NAMALWA (cell line): ENCODE measurements around the gene TMEM198.

Experiments
- DNase-seq: peaks from one replicate; pipeline ENCODE4 v3.0.0-alpha.2; 2015; ENCODE audit warnings: low spot score

The TMEM198 gene, protein sequence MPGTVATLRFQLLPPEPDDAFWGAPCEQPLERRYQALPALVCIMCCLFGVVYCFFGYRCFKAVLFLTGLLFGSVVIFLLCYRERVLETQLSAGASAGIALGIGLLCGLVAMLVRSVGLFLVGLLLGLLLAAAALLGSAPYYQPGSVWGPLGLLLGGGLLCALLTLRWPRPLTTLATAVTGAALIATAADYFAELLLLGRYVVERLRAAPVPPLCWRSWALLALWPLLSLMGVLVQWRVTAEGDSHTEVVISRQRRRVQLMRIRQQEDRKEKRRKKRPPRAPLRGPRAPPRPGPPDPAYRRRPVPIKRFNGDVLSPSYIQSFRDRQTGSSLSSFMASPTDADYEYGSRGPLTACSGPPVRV

DNA sequence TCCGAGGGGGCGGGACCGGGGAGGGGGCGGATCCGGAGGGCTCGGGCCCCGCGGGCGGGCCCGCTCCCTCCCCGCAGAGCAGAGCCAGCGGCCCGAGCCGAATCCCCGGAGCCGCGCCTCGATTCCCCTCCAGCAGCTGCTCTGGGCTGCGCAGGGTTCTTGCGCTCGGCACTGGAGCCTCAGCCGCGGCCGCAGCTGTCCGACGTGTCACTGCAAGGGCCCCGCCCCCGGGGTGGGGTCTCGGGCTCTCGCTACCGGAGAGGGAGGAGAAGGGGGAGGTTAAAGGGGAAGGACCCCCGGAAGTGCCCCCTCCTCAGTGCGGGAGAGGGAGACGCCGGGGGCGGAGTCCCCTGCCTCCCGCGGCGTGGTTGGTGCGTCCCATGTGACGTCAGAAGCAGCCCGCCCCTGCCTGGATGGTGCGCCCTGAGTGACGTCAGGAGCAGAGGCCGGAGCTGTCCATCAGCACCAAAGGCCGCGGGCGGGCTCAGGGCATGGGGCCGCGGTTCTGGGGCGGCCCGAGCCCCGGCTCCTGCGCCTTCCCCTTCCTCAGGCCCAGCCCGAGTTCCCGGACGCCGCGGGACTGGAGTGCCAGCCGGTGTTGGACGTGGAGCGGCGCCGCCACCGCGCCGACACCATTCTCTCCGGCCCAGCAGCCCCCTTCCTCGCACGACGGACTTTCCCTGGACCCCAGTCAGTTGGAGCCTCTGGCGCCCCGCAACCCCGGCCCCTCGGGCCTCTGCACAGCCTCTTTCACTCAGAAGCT is at the start of gene TMEM198, which contains the start of gene CHPF:
TSS of gene TMEM198 (plus strand) at position 433 of the 763 bp plus-strand sequence. CDS start 700 bp downstream, outside the sequence.
TSS of gene CHPF (minus strand) at position 214 of the 763 bp plus-strand sequence. CDS start 271 bp downstream, outside the sequence.
- DNase-seq, result peak; percentile 99

DNA sequence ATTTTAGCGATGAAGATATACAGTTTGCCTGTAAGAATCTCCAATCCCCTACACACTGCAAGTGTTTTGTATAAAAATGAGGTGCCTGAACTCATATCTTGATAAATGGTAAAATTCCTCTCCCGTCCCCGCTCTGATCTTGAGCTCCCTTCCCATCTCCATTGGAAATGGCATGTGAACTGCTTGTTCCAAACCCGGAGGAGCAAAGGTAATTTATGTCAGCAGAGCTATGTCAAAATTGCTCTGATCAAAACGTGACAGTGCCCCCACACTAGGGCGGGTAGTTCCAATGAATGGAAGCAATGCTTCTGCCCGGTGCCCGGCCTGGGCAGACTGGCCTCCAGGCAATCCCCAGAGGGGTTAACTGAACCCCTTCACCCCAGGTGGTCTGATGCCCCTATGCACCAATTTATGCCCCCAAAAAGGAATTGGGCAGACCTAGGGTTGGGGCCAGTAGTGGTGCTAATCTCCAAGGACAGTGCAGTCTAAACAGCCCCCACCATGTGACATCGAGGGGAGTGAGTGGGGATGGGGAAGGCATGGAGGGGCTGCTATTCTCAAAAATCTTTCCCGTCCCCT is 48.8 kb upstream of the TMEM198 start:
- no peak for DNase-seq

DNA sequence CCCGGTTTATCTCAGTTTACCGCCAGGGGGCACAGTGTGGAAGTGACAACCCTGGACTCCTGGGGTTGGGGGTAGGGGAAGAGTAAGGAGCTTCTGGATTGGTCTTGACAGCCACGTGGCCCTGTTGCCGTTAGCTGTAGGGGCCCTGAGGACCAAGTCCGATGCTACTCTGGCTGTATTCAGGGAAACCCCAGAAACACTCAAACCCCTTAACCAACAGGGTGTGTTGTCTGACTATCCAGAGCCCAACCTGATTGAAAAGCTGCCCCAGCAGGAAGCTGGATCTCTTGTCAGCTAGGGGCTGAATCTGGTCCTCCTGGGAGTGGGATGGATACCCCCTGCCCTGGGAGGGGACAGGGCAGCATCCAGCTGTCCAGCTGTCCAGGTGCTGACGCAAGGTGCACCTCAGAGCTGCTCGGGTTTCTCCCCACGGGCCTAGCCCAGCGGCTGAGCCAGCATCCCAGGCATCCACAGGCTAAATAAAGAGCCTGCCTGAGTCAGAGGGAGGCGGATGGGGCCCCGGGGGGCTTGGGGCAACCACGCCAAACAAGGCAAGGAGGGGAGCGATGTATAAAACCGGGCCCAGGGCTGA is 48.2 kb upstream of the TMEM198 start:
- DNase-seq, result peak; percentile 90

DNA sequence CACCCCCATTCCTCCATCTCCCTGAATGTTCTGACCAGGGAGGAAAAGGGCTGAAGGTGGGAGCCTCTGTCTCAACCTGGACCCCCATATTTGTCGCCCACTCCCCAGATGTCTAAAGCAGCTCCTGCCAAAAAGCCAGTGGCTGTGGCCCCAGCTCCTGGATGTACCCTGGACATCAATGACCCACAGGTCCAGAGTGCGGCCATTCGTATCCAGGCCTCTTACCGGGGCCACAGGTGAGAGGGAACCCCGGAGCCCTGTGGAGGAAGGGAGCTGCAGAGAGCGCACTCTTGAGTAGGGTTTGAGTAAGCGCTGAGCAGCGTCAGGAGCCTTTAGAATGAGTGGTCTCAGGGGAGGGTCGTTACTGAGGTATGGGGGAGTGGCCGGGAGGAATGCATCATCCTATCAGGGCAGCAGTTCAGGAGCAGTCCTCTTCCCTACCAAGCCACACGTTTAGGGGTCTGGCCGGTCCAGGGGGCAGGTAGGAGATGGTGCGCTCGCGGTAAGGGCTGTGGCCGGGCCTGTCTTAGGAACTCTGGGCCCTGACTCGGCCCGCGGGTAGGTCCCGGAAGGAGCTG is 47.5 kb upstream of the TMEM198 start:
- DNase-seq, result no peak

DNA sequence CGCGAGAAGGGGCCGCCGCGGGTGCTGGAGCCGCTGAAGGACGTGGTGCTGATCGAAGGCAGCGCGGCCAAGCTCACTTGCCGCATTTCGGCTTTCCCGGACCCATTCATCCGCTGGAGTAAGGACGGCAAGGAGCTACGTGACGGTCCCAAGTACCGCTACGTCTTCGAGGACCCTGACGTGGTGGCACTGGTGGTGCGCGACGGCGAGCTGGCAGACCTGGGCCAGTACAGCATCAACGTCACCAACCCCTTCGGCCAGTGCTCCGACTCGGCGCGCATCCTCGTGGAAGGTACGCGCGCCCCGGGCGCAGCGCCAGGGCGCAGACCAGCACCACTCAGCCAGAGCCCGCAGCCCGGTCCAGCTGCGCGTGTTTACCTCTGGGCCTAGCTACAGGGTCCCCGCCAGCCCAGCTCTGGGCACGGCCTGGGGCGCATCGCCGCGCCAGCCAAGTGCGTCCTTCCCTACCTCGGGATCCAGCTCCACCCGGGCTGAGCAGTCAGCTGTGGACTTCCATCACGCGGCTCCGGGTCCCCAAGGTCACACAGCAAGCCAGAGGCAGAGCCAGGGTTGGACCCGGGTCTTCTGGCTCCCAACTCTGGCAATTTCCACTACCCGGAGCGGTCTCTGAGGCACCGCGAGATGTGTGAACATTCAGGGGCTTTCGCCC is 46.9 kb upstream of the TMEM198 start:
- no peak for DNase-seq

DNA sequence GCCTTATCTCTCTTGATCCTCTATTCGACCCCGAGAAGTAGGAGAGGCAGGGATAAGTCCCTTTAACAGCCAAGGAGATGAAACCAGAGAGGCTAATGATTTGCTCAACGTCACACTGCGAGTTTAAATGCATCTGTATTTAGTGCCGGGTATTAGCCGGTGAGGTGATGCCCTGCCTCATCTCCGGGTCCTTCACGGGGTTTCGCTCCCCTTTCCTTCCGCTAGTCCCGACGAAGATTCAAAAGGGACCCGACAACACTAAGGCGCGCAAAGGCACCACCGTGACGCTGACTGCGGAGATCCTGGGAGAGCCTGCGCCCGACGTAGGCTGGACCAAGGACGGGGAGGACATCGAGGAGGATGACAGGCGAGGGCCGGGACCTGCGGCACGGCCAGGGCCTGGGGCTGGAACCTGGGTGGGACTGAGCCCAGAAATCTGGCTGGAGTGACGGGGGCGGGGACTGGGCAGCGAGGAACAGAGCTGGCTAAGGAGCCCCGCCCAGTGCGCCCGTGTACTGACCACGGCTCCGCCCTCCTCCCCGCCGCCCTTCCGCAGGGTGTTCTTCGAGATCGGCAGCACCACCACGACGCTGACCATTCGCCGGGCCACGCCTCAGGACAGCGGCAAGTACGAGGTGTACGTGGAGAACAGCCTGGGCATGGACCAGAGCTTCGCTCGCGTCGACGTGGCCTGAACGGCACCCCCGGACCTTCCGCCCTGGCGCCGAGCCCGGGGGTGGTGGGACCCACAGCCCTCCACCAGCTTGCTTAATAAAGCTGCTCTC is 46.1 kb upstream of the TMEM198 start:
- DNase-seq, result no peak

DNA sequence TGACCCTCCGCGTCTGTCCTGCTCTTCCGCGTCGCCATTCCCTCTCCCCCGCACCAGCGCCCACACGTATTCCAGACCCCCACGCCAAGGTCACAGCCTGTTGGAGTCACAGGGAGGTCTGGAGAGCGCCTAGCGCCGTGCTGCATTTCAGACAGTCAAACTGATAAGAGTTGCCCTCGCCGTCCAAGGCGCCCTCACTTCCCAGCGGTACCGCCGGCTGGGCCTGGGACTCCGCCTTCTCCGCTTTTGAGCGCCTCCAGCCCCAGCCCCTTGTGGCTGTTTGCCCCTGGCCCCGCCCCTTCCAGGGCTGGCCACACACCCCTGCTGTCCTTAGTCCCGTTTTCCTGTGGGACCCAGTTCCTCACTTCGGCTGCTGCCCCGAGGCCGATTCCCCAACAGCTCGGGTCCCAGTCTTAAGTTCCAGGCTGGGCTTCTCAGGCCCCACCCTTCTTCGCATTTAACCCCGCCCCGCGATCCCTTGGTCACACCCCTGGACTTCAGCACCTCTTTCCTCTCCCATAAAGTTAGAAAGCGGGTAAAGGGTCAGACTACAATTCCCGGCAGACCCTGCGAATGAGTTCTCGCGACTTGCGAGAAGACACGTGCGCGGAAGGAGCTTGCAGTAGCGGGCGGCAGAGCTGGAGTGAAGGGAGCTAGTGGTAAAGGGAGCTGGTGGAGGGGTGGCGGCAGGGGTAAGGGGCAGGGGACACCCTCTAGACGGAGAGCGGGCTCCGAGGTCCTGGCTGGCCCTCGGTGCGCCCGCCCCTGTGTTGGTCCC is 45.4 kb upstream of the TMEM198 start, which contains the start of gene GMPPA:
TSS of gene GMPPA (plus strand) at position 612 of the 778 bp plus-strand sequence. CDS start 1,085 bp downstream, outside the sequence.
- DNase-seq, result peak; percentile 99

DNA sequence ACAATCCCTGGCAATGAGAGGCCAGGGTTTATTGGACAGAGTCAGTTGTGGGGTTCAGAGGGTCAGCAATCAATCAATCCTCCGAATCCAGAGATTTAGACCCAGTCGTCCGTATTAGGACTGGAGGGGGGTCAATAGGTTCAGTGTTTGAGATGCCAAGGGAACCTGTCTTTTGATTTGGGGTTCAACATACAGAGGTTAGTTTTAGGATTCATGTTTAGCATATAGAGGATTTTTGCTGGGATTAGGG is 44.8 kb upstream of the TMEM198 start:
- no peak for DNase-seq

DNA sequence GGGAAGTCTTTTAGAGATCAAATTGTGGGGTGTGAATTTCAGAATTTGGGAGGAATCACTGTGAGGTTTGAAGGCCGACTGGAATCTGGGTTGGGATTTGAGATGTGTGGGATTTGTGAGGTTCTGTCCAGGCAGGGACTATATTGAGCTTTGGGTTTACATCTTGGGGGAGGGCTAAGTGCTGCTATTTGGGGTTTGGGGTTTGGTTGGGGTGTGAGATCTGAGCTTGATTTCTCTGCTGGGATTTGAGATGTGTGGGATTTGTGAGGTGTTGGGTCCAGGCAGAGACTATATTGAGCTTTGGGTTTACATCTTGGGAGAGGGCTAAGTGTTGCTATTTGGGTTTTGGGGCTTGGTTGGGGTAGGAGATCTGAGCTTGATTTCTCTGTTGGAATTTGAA is 44.3 kb upstream of the TMEM198 start:
- no peak for DNase-seq

DNA sequence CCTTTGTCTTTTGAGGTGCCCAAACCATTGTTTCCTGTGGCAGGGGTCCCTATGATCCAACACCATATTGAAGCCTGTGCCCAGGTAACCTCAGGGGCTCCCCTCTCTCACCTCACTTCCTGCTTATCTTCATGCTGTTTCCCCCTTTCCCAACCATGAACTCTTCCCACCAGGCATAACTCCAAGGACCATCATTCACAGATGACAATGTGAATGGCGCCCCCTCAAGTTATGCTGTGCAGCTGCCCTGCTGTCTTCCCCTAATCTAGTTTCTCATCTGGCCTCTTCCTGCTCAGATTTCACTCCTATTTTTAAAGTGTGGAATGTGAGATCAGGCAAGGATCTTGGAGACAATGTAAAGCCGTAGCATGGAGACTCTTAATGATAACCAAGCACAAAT is 43.7 kb upstream of the TMEM198 start:
- no peak for DNase-seq

DNA sequence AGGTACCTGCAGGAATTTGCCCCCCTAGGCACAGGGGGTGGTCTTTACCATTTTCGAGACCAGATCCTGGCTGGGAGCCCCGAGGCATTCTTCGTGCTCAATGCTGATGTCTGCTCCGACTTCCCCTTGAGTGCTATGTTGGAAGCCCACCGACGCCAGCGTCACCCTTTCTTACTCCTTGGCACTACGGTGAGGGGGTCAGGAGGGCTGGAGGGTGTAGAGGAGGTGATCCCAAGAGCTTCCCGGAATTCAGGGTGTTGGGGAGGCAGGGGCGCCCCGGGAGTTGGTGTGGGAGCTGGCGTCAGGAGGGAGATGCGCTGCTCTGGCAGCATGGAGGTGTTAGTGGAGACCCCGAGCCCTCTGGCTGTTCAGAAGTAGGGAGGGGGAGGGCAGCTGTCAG is 42.0 kb upstream of the TMEM198 start:
- DNase-seq, result no peak

DNA sequence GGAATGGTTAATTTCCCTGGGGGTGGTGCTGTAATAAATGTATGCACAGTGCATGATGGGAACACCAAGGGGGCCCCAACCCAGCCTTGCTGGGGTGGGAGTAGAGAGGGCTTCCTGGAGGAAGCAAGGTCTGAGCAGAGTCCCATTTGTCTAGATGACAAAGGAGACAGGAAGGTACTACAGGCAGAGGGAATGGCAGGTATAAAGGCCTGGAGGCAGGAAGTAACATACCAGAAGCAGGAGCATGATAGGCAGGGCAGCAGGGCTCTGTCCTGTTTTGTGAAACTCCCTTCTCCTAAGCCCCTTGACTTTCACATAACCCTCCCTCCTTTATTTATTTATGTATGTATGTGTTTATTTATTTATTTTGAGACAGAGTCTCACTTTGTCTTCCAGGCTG is 41.2 kb upstream of the TMEM198 start:
- no peak for DNase-seq

DNA sequence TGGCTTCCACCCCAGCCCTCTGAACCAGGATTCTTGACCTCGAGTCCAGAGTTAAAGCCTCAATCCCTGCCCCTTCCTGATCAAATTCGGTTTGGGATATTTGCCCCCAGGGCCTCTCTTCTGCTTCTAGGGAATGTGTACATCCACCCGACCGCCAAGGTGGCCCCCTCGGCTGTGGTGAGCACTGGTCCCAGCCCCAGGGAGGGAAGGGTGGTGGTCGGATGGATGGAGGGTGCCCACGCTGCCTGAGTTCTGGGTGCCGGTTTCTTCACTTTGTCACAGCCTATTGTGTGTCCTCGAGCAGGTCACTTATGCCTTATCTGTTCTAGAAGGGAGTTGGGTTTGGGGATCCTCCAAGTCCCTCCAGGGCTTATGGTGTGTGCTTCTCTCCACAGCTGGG is 38.2 kb upstream of the TMEM198 start:
- no peak for DNase-seq

DNA sequence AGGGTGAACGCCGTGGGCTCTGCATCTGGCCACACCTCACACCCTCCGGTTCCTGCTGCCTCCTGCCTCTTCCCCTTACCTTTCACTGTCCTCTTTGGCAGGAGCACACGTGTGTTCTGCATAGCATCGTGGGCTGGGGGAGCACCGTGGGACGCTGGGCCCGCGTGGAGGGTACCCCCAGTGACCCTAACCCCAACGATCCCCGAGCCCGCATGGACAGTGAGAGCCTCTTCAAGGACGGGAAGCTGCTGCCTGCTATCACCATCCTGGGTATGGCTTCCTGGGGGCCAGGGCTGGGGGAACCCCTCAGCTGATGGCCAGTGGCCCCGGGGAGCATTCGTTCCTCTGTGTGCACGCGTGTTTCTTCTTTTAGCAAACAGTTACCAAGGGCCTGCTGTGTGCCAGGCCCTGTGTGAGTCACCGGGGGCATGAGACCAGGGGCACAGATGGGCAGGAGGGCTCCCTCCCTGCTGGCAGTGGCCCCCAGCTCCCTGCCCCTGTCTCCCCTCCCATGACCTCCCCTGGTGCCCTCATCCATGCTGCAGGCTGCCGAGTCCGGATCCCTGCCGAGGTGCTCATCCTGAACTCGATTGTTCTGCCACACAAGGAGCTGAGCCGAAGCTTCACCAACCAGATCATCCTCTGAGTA is 37.6 kb upstream of the TMEM198 start:
- no peak for DNase-seq

DNA sequence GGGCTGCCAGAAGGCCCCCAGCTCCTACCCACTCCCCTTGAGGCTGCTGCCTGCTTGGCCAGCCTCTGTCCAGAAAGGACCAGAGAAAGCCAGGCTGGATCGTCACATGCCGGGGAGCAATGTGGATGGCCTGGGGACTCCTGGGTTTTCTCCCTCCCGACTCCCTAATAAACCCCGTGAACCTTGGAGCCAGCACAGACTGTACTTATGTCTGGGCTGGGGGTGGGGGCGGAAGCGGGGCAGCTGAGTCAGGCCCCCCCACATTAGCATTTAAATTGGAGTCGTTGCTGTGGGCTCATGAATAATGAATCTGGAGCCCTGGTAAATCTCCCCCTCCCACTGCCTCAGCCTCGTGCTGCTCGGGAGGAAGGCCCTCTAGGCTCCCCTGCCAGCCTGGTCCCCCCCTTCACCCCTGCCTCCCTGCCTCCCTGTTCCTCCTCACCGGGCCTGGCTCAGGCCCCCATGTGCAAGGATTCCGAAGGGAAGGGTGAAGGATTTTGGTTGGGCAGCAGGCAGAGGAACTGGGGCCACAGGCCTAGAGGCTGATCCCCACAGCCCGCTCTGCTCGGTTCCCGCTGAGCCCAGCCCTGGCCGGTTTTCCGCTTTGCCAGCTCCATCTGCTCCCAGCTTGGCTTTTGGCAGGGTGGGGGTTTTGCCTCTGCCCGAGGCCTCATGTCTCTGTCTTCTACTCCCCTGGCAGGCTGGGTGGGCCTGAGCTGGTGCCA is 36.9 kb upstream of the TMEM198 start:
- no peak for DNase-seq

DNA sequence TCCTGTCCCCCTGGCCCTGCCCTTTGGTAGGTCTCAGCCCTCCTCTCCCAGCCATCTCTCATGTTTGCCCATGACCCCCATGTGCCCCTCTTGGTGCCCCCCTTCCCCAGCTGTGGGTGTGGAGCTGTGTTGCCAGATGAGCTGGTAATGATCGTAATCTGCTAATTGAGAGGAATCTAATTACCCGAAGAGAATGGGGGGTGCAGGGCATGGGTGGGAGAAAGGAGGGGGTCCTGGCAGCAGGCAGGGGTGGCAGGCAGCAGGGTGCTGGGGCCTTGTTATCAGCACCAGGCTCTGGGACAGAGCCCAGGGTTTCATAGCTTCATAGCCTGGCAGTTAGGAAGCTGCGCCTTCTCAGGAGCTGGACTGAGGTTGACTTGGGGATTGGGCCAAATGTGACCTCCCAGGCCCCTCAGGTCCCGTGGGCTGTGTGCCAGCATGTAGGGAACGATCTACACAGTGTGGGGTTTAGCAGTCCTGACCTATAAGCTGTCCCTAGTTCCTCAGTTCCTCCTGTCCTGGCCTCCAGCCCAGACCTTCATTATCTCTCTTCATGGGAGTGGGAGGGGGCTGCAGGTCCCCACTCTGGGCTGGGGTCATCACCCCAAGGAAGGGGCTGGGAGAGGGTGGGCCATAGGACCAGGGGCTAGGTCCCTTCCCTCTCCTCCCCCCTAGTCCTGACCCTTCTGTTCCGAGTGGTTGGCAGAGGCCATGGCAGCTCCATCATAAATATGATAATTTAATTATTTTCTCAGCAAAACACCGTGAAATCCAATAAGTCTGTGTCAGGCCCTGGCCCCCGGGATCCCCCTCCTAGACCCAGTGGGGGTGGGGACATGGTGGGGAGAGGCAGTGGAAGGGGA is 36.0 kb upstream of the TMEM198 start:
- DNase-seq, result no peak

DNA sequence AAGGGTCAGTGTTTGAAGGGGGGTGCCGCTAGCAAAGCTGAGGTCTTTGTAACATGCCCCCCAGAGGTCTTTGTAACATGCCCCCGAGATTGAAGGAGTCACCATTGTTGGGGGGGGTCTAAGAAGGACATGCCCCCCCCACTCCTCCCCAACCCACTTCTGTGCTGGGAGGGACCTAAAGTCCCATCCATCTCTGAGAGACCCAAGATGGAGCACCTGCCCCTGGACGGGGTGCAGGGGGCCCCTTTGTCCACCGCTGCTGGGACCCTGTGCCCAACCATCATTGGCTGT is 35.4 kb upstream of the TMEM198 start:
- no peak for DNase-seq
